Astrocyte of the cerebellum (primary cell): ENCODE results near the gene DGKD.

Source experiments
- DNase-seq: peaks from one replicate; pipeline ENCODE4 v3.0.0-alpha.2; 2011; ENCODE audit warnings: low read depth
- H3K4me3 ChIP-seq: 2 replicates; pipeline ENCODE4 v1.5.1; 2011; ENCODE audit warnings: mild to moderate bottlenecking, low read depth, low read length, moderate library complexity
- CTCF ChIP-seq: IDR thresholded peaks from 2 replicates; pipeline ENCODE4 v1.5.1; 2012; ENCODE audit warnings: low read length, low read depth, moderate library complexity, mild to moderate bottlenecking; ENCODE audit errors: missing control alignments
- in situ Hi-C: cut with HindIII; loops from 2 replicates; pipeline ENCODE4 v1.10.0; 2017; ENCODE audit warnings: low sequenced_read_pairs

DGKD gene

GRCh38 chr2:233365861-233366520 lies 11.7 kb downstream of the DGKD start:
- in situ Hi-C loops = no loop called here
- DNase-seq = no peak
- no peak for TF ChIP-seq CTCF
- no peak overlapping the region for H3K4me3 ChIP-seq

GRCh38 chr2:233367586-233367985 lies 13.3 kb downstream of the DGKD start:
- no peak overlapping the region for H3K4me3 ChIP-seq

GRCh38 chr2:233368756-233369155 lies 14.5 kb downstream of the DGKD start:
- TF ChIP-seq CTCF = no peak
- in situ Hi-C loops = no loop called here
- no peak overlapping the region for H3K4me3 ChIP-seq
- no peak for DNase-seq

More at GRCh38 chr2:233367586-233367985, 13.3 kb downstream of the DGKD start:
- in situ Hi-C loops = no loop called here
- DNase-seq = no peak
- TF ChIP-seq CTCF = no peak

GRCh38 chr2:233369462-233369861 lies 15.2 kb downstream of the DGKD start:
- H3K4me3 ChIP-seq = no peak overlapping the region
- no peak for TF ChIP-seq CTCF
- no peak for DNase-seq
- in situ Hi-C loops = no loop called here

GRCh38 chr2:233369897-233370685 lies 15.8 kb downstream of the DGKD start:
- in situ Hi-C loops = no loop called here
- H3K4me3 ChIP-seq = no peak overlapping the region
- no peak for DNase-seq
- no peak for TF ChIP-seq CTCF

GRCh38 chr2:233371641-233372040 lies 17.3 kb downstream of the DGKD start:
- TF ChIP-seq CTCF = no peak
- in situ Hi-C loops = no loop called here
- no peak overlapping the region for H3K4me3 ChIP-seq
- DNase-seq = no peak
